A204.1 (cell line): Measurements from ENCODE around the gene BID.
A peak's percentile ranks its signal among the peaks of the same experiment; 100 is the strongest.

Source experiments
- FAIRE-seq: peaks from 2 replicates; lab custom pipeline; 2012; peaks lifted over from hg19 to GRCh38; lab: Jason Lieb, UNC

BID gene

GRCh38 chr22:17774206-17774925, at the start of gene BID:
Gene BID (minus strand): TSS chr22:17774469. CDS start chr22:17750116, 24,353 bp downstream.
- FAIRE-seq, result no peak

GRCh38 chr22:17823964-17824363, 49.7 kb upstream of the BID start:
- no peak for FAIRE-seq

GRCh38 chr22:17823226-17823625, 49.0 kb upstream of the BID start:
- no peak for FAIRE-seq

- FAIRE-seq, result no peak
These were observed 47.8 kb upstream of the BID start for GRCh38 chr22:17822087-17822486.

GRCh38 chr22:17820879-17821439, 46.7 kb upstream of the BID start:
- peak; percentile 100 for FAIRE-seq

- FAIRE-seq, result no peak
These were observed 44.4 kb upstream of the BID start for GRCh38 chr22:17818649-17819048.

GRCh38 chr22:17818180-17818579, 43.9 kb upstream of the BID start:
- FAIRE-seq, result no peak

- no peak for FAIRE-seq
These were observed 43.3 kb upstream of the BID start for GRCh38 chr22:17817511-17818065.

GRCh38 chr22:17817079-17817478, 42.8 kb upstream of the BID start:
- FAIRE-seq, result no peak

GRCh38 chr22:17816649-17817048, 42.4 kb upstream of the BID start:
- no peak for FAIRE-seq

GRCh38 chr22:17815703-17816254, 41.5 kb upstream of the BID start:
- FAIRE-seq, result no peak

GRCh38 chr22:17814830-17815229, 40.6 kb upstream of the BID start:
- no peak for FAIRE-seq

- no peak for FAIRE-seq
These were observed 39.8 kb upstream of the BID start for GRCh38 chr22:17814084-17814483.

GRCh38 chr22:17811119-17811518, 36.9 kb upstream of the BID start:
- no peak for FAIRE-seq

- no peak for FAIRE-seq
These were observed 36.4 kb upstream of the BID start for GRCh38 chr22:17810570-17811116.

- FAIRE-seq, result no peak
These were observed 34.6 kb upstream of the BID start for GRCh38 chr22:17808693-17809403.

GRCh38 chr22:17807578-17808410, 33.5 kb upstream of the BID start:
- FAIRE-seq, result no peak

GRCh38 chr22:17807086-17807485, 32.8 kb upstream of the BID start:
- no peak for FAIRE-seq

- no peak for FAIRE-seq
These were observed 32.2 kb upstream of the BID start for GRCh38 chr22:17806437-17806836.

- FAIRE-seq, result no peak
These were observed 30.2 kb upstream of the BID start for GRCh38 chr22:17804331-17805080.
